HCT116 (cell line): ENCODE data around the gene CRIP1. TPM values are rescaled to one million over a fixed set of nuclear protein-coding genes. Genes with fewer than 3 reads are reported as not detected.
A peak's percentile ranks its signal among the peaks of the same experiment; 100 is the strongest.

Experiments used
- ATAC-seq: fragments of 200-7000 bp; cut with Tn5 transposase; 2 replicates; pipeline ENCODE4 v1.9.1; 2020; ENCODE audit warnings: mild to moderate bottlenecking, moderate library complexity
- BruUV-seq: library from RNA; stranded (reverse); fragments of 400-500 nt; replicated peaks from 2 replicates; lab custom pipeline; 2021; lab: Mats Ljungman, UMichigan
- CTCF ChIA-PET: fragments of 300-600 bp; sonication (Branson Sonifier 250); formaldehyde crosslinking; loops from one replicate; lab custom pipeline; 2021; ENCODE audit warnings: antibody characterized with exemption; lab: Charles Lee
- POLR2A ChIA-PET: fragments of 300-600, 350-600 bp; sonication (Branson Sonifier 250); formaldehyde crosslinking; loops from one replicate; lab custom pipeline; 2021; ENCODE audit warnings: antibody characterized with exemption; lab: Charles Lee
- RAD21 ChIA-PET, 2 experiments: fragments of 300-600 bp; sonication (Branson Sonifier 250); formaldehyde crosslinking; loops; one replicate each; lab custom pipeline; 2023; ENCODE audit warnings: low total read pairs in 2 of 2; ENCODE audit not compliant: uncharacterized antibody in 2 of 2, unreplicated experiment in 2 of 2, low non-redundant PET in 1 of 2; lab: Charles Lee
- DNase-seq: peaks from one replicate; pipeline ENCODE4 v3.0.0-alpha.2; 2010; ENCODE audit warnings: low read depth, low spot score
- H2AFZ ChIP-seq: fragments of 200-600 bp; shearing (Covaris generic), sonication (generic); 2 replicates; pipeline ENCODE4 v1.6.1; 2017; ENCODE audit warnings: low read depth, mixed run types, mixed read lengths, antibody characterized with exemption, low read length; ENCODE audit not compliant: poor library complexity, severe bottlenecking
- H3K27ac ChIP-seq: 2 replicates; pipeline ENCODE4 v1.5.1; 2012; ENCODE audit warnings: low read depth, low read length
- H3K27me3 ChIP-seq: fragments of 200-600 bp; sonication (generic); 2 replicates; pipeline ENCODE4 v1.6.1; 2016; ENCODE audit warnings: mixed run types, low read length, mixed read lengths; ENCODE audit not compliant: insufficient read depth
- H3K36me3 ChIP-seq, 2 experiments: fragments of 200-500 bp in 1 of 2; fragments of 200-600 bp in 1 of 2; sonication (Bioruptor generic) in 1 of 2; sonication (generic) in 1 of 2; 2 replicates each; pipeline versions ENCODE4 v1.5.1 to v1.6.1; 2014 to 2016; ENCODE audit warnings: low read length in 2 of 2, inconsistent platforms in 1 of 2, mixed read lengths in 1 of 2, mixed run types in 1 of 2; ENCODE audit not compliant: insufficient read depth in 2 of 2, control insufficient read depth in 1 of 2
- H3K4me1 ChIP-seq, 2 experiments: fragments of 200-600 bp in 1 of 2; sonication (generic) in 1 of 2; 2 replicates each; pipeline versions ENCODE4 v1.5.1 to v1.6.1; 2012 to 2017; ENCODE audit warnings: low read length in 2 of 2, inconsistent platforms in 1 of 2, mild to moderate bottlenecking in 1 of 2, mixed read lengths in 1 of 2, mixed run types in 1 of 2, moderate library complexity in 1 of 2; ENCODE audit not compliant: insufficient read depth in 2 of 2, control insufficient read depth in 1 of 2
- H3K4me2 ChIP-seq: fragments of 200-600 bp; sonication (generic); 2 replicates; pipeline ENCODE4 v1.6.1; 2017; ENCODE audit warnings: mixed run types, low read length, mixed read lengths
- H3K4me3 ChIP-seq, 2 experiments: fragments of 200-600 bp in 1 of 2; sonication (generic) in 1 of 2; replicated peaks in 1 of 2; 2 replicates each; pipeline ENCODE4 v1.5.1; 2011 to 2016; ENCODE audit warnings: low read length in 2 of 2, control low read depth in 1 of 2, low read depth in 1 of 2, mild to moderate bottlenecking in 1 of 2, mixed read lengths in 1 of 2, mixed run types in 1 of 2
- H3K79me2 ChIP-seq: fragments of 200-600 bp; sonication (generic); 2 replicates; pipeline ENCODE4 v1.6.1; 2017; ENCODE audit warnings: mild to moderate bottlenecking, mixed run types, low read length, moderate library complexity, mixed read lengths; ENCODE audit not compliant: insufficient read depth
- H3K9ac ChIP-seq: fragments of 200-600 bp; sonication (generic); 2 replicates; pipeline ENCODE4 v1.6.1; 2016; ENCODE audit warnings: low read length, mixed read lengths
- H3K9me2 ChIP-seq: fragments of 200-600 bp; sonication (generic), shearing (Covaris generic); 2 replicates; pipeline ENCODE4 v1.6.1; 2017; ENCODE audit warnings: mixed run types, mild to moderate bottlenecking, moderate library complexity; ENCODE audit not compliant: insufficient read depth
- H3K9me3 ChIP-seq, 2 experiments: fragments of 200-500 bp in 1 of 2; fragments of 200-600 bp in 1 of 2; sonication (Bioruptor generic) in 1 of 2; sonication (generic) in 1 of 2; 2 replicates each; pipeline ENCODE4 v1.6.1; 2014 to 2017; ENCODE audit warnings: low read length in 2 of 2, mixed read lengths in 2 of 2, inconsistent platforms in 1 of 2, low read depth in 1 of 2, mild to moderate bottlenecking in 1 of 2, mixed run types in 1 of 2, moderate library complexity in 1 of 2; ENCODE audit not compliant: control insufficient read depth in 1 of 2, insufficient read depth in 1 of 2
- H4K20me1 ChIP-seq: fragments of 200-600 bp; sonication (generic), shearing (Covaris generic); 2 replicates; pipeline ENCODE4 v1.6.1; 2017; ENCODE audit warnings: mixed run types, mild to moderate bottlenecking, moderate library complexity; ENCODE audit not compliant: insufficient read depth
- CBX3 ChIP-seq: IDR thresholded peaks from 2 replicates; pipeline ENCODE4 v1.6.1; 2012; ENCODE audit warnings: low read depth
- EGR1 ChIP-seq: IDR thresholded peaks from 2 replicates; pipeline ENCODE4 v1.6.1; 2012; ENCODE audit warnings: low read depth
- ELF1 ChIP-seq: IDR thresholded peaks from 2 replicates; pipeline ENCODE4 v1.6.1; 2012; ENCODE audit warnings: low read depth, borderline replicate concordance
- EZH2 ChIP-seq: fragments of 200-600 bp; sonication (generic); IDR thresholded peaks from 2 replicates; pipeline ENCODE4 v1.6.1; 2017; ENCODE audit warnings: antibody characterized with exemption, mixed run types
- EZH2phosphoT487 ChIP-seq: fragments of 200-600 bp; IDR thresholded peaks from 2 replicates; pipeline ENCODE4 v1.6.1; 2018; ENCODE audit warnings: antibody characterized with exemption, borderline replicate concordance
- JUND ChIP-seq: IDR thresholded peaks from 2 replicates; pipeline ENCODE4 v1.6.1; 2012
- POLR2AphosphoS5 ChIP-seq: IDR thresholded peaks from 2 replicates; pipeline ENCODE4 v1.6.1; 2011; ENCODE audit warnings: mild to moderate bottlenecking, low read depth, low read length, moderate library complexity
- RAD21 ChIP-seq: IDR thresholded peaks from 2 replicates; pipeline ENCODE4 v1.6.1; 2012; ENCODE audit warnings: low read depth, mild to moderate bottlenecking
- SIN3A ChIP-seq: IDR thresholded peaks from 2 replicates; pipeline ENCODE4 v1.6.1; 2012; ENCODE audit warnings: low read depth
- SP1 ChIP-seq: IDR thresholded peaks from 2 replicates; pipeline ENCODE4 v1.6.1; 2012; ENCODE audit warnings: low read depth
- SRF ChIP-seq: IDR thresholded peaks from 2 replicates; pipeline ENCODE4 v1.6.1; 2012; ENCODE audit warnings: low read depth
- ZFX ChIP-seq: fragments of 450-650 bp; IDR thresholded peaks from 2 replicates; pipeline ENCODE4 v1.6.1; 2017
- ZNF274 ChIP-seq: fragments of 200-500 bp; sonication (Bioruptor generic); IDR thresholded peaks from 2 replicates; pipeline ENCODE4 v1.6.1; 2014; ENCODE audit warnings: mild to moderate bottlenecking, low read depth, low read length, inconsistent platforms
- intact Hi-C: fragments of 100-400 bp; cut with micrococcal nuclease; formaldehyde crosslinking; loops from 2 replicates; pipeline ENCODE4 v1.10.0; 2022
- total RNA-seq: library from RNA; stranded (reverse); gene quantifications from one replicate; pipeline ENCODE4 v1.2.1, GENCODE V29; 2021; ENCODE audit not compliant: unreplicated experiment
- TF ChIP-seq, protein P1 (sequence below): IDR thresholded peaks from 2 replicates; pipeline ENCODE4 v1.6.1; 2011; ENCODE audit warnings: mild to moderate bottlenecking, low read length, moderate library complexity; ENCODE audit not compliant: insufficient replicate concordance; ENCODE audit errors: extremely low read depth
- TF ChIP-seq, protein P2 (sequence below): IDR thresholded peaks from 2 replicates; pipeline ENCODE4 v1.6.1; 2012
- TF ChIP-seq, protein P3 (sequence below), 3 experiments: fragments of 200-600 bp in 1 of 3; sonication (generic) in 1 of 3; IDR thresholded peaks in 2 of 3; conservative IDR thresholded peaks in 1 of 3; 2 replicates each; pipeline ENCODE4 v1.5.1; 2012 to 2017; ENCODE audit warnings: low read depth in 2 of 3, low read length in 2 of 3, antibody characterized with exemption in 1 of 3, borderline replicate concordance in 1 of 3, control low read depth in 1 of 3, mild to moderate bottlenecking in 1 of 3, mixed read lengths in 1 of 3, mixed run types in 1 of 3, moderate library complexity in 1 of 3; ENCODE audit not compliant: insufficient read depth in 1 of 3

The CRIP1 gene
- total RNA-seq, 1 experiment from 2014 or later = 260 TPM

DNA sequence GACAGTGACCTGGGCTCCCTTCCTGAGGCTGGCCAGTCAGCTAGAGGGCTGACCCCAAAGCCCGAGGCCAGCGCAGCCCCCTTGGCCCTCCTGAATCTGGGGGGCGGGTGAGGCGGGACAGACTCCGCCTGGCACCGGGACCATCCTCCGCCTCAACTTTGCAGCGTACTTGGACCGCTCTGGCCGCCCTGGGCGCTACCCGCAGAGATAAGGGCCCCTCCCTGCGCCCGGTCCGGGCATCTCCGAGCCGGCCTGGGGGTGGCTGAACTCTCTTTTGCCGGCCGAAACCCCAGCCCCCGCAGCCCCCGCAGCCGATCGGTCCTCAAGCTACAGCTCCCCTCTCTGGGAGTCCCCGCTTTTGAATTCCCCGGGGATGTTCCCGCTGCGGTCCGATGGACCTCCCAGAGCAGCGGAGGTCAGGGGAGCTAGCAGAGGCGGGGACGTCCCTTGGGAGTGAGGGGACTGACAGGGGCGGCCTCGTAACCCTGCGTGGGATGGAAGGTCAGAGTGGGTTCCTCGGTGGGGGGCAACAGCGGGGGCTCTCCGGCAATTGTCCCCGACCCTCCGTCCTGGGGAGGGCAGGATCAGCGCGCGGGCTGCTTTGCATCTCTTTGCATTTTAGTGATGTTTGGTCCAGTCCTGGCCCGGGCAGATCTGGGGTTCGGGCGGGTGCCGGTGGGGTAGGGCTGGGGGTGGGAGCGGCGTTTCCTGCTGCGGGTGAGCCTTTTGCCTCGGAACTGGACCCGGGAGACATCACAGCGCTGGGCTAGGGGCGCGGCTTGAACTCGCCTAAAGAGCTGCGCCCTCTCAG is at the start of gene CRIP1 (continued):
- no peak for TF ChIP-seq EZH2

DNA sequence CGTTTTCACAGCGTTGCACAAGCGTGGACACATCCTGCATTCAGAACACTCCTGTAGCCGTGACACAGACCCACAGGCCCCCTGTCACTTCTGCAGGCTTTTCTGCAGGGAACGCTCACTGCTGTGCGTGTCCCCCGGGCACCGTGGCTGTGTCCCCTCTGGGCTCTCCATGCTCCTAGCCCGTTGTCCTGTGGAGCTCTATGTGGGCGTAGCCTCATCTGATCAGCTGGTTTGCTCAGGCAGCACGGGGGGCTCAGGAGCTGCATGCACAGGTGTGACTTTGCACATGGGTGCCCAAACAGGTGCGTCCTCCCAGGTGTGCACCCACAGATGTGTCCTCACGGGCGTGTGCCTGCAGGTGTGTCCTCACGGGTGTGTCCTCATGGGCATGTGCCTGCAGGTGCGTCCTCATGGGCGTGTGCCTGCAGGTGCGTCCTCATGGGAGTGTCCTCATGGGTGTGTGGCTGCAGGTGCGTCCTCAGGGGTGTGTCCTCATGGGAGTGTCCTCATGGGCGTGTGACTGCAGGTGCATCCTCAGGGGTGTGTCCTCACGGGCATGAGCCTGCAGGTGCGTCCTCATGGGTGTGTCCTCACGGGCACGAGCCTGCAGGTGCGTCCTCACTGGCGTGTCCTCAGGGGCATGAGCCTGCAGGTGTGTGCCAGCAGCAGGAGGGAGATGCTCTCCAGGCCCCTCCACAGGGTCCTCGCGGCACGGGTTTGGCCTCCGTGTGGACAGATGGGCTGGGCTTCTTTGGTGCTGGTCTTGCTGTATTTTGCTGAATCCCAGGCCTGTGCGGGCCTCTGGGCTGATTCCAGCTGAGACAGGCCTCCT is 49.6 kb upstream of the CRIP1 start:
- no peak overlapping the region for H2AFZ ChIP-seq
- RAD21 ChIA-PET = no interaction called here
- peaks cover 8 to 10% of the 10 kb centered on the region in 2 experiments; a peak in 3 of 4 replicates for H3K36me3 ChIP-seq
- H3K4me1 ChIP-seq = no peaks in the 10 kb centered on the region
- H3K27ac ChIP-seq = no peak overlapping the region
- H3K27me3 ChIP-seq = no peaks in the 10 kb centered on the region
- ATAC-seq (peak; percentile 36), DNase-seq (no peak)
- TF ChIP-seq SRF (no peak), ZNF274 (no peak), SIN3A (no peak), EZH2 (no peak), POLR2AphosphoS5 (no peak), JUND (no peak), ELF1 (no peak), SP1 (no peak), EGR1 (no peak), EZH2phosphoT487 (no peak), CBX3 (no peak), ZFX (no peak), RAD21 (no peak)
- TF ChIP-seq, protein P1, sequence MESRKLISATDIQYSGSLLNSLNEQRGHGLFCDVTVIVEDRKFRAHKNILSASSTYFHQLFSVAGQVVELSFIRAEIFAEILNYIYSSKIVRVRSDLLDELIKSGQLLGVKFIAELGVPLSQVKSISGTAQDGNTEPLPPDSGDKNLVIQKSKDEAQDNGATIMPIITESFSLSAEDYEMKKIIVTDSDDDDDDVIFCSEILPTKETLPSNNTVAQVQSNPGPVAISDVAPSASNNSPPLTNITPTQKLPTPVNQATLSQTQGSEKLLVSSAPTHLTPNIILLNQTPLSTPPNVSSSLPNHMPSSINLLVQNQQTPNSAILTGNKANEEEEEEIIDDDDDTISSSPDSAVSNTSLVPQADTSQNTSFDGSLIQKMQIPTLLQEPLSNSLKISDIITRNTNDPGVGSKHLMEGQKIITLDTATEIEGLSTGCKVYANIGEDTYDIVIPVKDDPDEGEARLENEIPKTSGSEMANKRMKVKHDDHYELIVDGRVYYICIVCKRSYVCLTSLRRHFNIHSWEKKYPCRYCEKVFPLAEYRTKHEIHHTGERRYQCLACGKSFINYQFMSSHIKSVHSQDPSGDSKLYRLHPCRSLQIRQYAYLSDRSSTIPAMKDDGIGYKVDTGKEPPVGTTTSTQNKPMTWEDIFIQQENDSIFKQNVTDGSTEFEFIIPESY = no peak
- TF ChIP-seq, protein P2, sequence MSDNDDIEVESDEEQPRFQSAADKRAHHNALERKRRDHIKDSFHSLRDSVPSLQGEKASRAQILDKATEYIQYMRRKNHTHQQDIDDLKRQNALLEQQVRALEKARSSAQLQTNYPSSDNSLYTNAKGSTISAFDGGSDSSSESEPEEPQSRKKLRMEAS = no peak
- TF ChIP-seq, protein P3, sequence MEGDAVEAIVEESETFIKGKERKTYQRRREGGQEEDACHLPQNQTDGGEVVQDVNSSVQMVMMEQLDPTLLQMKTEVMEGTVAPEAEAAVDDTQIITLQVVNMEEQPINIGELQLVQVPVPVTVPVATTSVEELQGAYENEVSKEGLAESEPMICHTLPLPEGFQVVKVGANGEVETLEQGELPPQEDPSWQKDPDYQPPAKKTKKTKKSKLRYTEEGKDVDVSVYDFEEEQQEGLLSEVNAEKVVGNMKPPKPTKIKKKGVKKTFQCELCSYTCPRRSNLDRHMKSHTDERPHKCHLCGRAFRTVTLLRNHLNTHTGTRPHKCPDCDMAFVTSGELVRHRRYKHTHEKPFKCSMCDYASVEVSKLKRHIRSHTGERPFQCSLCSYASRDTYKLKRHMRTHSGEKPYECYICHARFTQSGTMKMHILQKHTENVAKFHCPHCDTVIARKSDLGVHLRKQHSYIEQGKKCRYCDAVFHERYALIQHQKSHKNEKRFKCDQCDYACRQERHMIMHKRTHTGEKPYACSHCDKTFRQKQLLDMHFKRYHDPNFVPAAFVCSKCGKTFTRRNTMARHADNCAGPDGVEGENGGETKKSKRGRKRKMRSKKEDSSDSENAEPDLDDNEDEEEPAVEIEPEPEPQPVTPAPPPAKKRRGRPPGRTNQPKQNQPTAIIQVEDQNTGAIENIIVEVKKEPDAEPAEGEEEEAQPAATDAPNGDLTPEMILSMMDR (IDR thresholded peaks at IDR 0.05 in 2 of 3, conservative IDR thresholded peaks at IDR 0.05 in 1 of 3; ENCODE audit: borderline replicate concordance in 1 of 3, insufficient read depth in 1 of 3, low read depth in 2 of 3, low read length in 2 of 3) = no peak
- CTCF ChIA-PET = no interaction called here
- H3K4me2 ChIP-seq = no peak overlapping the region
- intact Hi-C loops = no loop called here
- no peaks in the 10 kb centered on the region for H3K9me3 ChIP-seq
- no peak overlapping the region for H3K4me3 ChIP-seq
- H4K20me1 ChIP-seq = peaks cover 6% of the 10 kb centered on the region; the same call in 1 of the 2 replicates
- POLR2A ChIA-PET = no interaction called here
- H3K79me2 ChIP-seq = peaks cover 80% of the 10 kb centered on the region
- H3K9me2 ChIP-seq = no peaks in the 10 kb centered on the region
- H3K9ac ChIP-seq = no peak overlapping the region
- BruUV-seq = no TSS peak
